COR-L47 (cell line): ENCODE results near the gene SEMA5A.

Experiments
- DNase-seq: peaks from one replicate; lab custom pipeline; 2025; lab: John Stamatoyannopoulos, UW

SEMA5A gene

GRCh38 chr5:9399094-9399493 is 146.8 kb downstream of the SEMA5A start:
- DNase-seq, result no peak

DNA sequence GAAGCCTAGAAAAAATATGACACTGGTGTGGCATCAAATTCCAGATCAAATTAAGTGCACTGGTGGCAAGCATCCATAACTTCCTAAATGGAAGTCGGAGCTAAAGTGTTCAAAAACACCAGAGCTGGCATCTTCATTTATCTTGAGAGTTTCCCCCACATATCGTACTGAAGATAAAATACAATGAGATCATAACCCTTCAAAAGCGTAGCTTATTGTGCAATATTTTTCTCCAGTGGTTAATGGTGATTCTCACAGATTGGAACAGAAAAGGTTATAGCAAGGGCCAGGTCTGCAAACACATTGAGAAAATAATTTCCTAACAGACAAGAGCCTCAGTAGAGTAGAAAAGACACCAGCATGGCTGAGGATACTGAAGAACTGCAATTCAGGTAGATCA is 147.6 kb downstream of the SEMA5A start:
- no peak for DNase-seq

DNA sequence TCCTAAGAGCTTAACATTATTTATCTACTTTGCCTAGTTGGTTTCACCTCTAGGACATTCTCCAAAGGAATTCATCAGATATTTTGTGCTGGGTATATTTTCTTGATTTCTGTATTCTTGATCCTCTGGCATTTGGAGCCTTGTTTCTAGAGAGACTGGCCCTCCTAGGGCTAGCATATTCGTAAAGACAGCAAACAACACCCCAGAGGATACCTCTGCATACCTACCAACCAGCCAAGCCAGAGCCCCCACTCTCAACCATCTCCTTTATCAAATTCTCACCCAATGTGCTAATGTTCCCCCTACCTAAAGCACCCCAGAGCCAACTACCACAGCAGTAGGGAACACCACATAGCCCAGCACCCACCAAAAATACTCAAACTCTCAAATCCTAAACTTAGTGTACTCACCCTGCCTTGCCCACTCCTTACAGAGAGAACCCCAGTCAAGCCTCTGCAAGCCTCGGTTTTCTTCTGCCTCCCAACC is 149.5 kb downstream of the SEMA5A start:
- DNase-seq, result no peak

DNA sequence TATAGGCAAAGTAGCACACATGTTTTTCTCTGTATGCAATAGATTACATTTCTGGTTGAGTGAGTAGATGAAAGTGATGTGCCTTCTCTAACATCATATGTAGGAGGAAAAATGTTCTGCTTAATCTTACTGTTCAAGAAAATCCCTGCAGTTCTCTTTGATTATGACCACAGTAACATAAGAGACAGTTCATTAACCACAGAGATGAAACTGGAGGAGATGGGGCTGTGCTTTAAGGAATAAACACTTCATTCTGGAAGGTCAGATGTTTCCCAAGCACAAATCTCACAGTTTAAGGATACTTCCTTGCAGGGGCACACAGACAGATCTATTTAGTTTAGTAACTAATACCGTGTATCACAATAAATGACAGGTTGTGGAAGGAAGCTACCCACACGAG is 150.2 kb downstream of the SEMA5A start:
- no peak for DNase-seq

DNA sequence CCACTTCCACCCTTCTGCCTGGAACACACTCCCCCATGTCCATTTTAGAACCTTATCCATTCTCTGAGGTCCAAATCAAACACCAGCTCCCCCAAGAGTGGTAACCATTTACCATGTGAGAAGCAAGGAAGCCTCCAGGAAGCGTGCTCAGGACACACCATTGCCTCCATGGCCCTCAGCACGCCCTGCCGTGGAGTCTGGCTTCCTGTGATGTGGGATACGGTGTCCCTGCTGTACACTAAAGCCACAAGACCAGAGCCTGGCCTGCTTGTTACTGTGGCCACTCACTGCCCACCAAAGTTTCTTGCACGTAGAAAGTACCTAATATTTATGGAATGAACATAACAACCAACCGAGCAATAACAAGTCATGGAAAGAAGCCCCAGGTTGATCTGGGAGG is 151.7 kb downstream of the SEMA5A start:
- DNase-seq, result no peak

DNA sequence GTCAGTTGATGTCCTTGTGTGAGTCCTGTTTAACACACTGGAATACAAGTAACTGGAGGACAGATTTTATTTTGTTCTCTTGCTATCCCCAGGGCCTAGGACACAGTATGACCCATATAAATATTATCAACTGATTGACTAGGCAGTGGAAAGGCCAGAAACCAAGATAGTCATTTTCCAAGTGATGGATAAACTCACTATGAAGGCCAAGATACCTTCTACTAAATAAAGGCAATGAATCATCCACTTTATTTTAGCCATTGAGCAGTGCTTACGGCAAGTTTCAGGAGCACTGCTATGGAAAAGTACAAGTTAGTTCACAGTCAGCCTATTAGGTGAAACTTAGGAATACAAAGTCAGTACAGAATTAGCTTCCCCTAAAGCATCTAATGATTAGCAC is 153.2 kb downstream of the SEMA5A start:
- no peak for DNase-seq

DNA sequence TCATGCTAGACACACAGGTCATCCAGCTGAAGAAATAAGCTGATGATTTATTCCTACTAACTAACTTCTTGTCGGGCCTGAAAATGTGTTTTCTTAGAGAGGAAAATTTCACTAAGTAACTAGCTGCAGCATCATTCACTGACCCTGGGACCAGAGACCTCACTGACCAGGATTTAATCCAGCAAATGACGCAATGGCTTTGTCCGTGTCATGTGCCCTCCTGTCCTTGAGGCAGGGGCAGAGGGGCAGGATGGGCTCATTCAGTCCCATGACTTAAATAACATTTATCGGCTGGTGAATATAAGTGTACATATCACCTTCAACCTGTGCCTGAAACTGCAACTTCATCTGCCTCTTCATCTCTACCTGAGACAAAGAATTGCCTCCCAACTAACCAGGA is 154.8 kb downstream of the SEMA5A start:
- DNase-seq, result no peak

DNA sequence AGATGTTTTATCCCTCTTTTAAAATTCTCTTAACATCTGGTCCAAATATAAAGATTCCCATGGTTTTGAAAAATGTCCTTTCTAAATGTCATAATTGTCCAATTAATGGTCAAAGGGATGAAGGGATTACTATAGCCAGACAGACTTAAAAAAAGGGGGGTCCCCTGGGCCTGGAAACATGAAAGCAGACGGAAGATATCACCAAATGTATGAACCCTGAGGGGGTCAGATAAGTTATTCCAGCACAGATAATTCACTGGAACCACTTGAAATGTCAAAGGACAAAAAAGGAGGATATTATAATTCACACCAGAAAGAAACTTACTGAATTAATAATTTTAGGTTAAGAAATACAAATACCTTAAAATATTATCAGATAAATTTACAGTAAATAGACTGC is 155.8 kb downstream of the SEMA5A start:
- DNase-seq, result no peak

DNA sequence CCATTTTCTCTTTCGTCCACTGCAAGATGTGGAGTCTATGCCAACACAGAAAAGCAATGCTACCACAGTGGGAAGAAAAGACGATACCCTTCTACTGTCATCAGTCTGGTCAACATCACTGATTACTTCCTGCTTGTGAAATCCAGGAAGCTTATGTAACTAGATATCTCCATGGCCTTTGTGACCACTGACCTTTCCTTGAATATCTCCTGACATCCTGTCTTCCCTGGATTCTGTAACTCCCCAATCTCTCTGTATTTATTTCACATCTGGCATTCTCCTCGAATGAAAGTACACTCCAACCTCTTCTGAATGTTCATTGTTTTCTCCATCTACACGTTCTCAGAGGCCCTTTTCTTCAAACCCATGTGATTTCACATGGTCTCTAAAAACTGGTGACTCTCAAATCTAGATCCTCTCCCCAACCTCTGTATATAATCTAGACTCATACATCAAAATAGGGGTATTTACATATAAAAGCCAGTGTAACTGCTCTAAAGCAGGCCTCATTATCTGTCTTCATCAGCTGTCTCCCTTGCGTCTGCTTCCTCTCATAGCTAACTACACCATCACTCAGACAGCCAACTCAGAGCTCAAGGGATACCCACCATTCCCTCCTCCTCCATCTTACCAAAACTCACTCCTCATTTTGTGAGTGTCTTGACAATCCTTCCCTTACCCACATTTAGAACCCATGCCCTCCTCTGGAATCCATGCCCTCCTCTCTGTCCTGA is 156.8 kb downstream of the SEMA5A start:
- DNase-seq, result no peak

DNA sequence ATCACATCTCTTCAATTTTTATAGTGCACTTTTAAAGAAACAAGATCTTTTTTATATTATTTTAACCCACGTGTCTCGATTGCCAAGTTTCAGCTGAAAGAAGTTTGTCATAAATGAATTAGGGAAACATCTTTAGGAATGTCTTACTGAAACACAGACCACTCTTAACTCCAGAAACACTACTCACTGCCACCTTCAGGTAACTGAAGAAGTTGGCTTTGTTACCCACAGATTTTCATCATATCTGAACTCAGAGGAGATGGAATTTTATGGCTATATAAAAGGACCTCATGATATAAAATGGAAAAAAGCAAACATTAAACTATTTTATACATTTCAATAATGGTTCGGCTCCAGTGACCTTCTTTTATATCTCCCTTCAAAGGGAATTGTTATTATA is 158.0 kb downstream of the SEMA5A start:
- DNase-seq, result no peak

- DNase-seq, result no peak
These were observed 158.9 kb downstream of the SEMA5A start for GRCh38 chr5:9386945-9387344.

DNA sequence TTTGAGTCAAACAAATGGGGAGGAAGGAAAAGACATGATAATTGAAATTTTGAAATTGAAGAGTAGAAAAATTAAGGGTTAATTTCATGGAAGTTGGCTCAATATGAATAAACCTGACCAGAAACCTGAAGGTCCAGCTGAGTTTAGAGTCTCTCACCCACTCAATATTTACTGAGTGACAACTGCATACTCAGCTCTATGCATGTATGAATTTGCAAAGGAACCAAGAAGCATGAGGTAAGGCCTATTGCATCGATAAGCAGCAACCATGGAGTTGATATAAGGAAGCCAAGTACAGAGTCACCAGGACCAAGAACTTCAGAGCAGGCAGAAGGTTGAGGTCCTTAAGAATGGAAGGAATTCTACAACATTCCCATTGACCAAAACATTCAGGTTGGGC is 163.4 kb downstream of the SEMA5A start:
- no peak for DNase-seq

DNA sequence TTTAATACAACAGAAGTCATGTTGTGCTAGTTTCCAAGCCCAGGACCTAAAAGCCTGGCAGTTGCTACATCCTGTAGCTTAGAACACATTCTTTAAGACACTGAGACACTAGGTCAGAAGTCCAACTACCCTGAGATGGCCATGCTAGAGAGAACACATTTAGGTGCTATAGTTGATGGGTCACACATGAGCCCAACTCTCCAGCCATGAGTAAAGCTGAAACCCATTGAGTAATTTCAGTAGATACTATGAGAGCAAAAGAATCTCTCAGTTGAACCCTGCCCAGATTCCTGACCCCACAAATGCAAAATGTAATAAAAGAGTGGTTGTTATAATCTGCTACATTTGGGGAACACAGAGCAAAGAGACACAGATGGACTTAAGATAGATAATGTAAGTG is 164.4 kb downstream of the SEMA5A start:
- DNase-seq, result no peak

GRCh38 chr5:9380109-9380508 is 165.8 kb downstream of the SEMA5A start:
- no peak for DNase-seq

GRCh38 chr5:9376363-9377117 is 169.3 kb downstream of the SEMA5A start:
- DNase-seq, result no peak

DNA sequence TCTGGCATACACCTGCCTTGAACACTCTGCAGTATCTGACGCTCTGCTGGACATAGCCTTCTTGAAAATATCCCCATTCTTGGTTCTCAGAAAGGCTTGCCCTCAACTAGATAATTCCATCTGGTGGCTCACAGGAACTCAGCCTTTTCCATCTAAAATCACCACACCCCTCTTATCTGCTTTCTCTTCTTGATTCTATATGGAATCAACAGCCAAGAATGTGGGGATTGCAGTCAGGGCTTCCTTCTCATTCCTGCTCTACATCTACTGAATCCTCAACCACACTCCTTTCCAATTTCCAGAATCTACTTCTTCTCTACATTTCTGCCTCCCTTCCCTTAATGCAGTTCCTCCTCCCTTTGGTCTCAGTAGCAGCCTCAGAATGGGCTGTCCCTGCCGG is 170.1 kb downstream of the SEMA5A start:
- no peak for DNase-seq

DNA sequence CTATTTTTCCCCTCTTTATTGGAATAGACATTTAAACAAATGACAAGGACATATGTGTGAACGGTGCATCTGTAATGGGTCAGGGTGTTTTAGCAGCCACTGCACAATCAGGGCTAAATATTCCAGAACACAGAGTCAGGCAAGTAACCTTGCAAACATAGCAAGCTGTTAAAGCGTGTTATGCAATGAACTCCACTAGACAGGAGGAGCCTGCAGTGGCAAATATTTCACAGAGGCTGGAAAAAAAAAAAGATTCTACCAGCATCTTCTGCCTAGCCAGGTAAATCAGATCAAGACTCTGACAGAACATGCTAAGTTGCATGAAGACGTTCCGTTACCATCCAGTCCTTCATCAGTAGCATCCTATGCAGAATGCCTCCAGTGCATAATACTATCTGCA is 171.8 kb downstream of the SEMA5A start:
- DNase-seq, result no peak

DNA sequence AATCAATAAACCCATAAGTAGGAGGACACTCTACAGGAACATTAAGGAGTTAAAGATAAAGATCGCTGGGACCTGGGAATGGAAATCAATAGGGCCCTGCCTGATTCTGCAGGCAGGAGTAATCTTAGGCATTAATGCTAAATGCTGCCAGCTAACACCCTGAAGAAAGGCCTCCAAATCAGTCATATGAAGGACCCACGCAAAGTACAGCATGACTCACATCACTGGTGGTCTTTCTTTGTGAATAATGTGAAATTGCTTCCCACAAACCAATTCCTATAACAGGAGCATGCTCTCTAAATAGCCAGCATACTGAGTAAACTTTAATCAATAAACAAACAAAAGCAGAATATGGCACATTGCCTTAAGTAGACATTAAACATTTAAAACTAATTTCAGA is 172.3 kb downstream of the SEMA5A start:
- DNase-seq, result no peak

DNA sequence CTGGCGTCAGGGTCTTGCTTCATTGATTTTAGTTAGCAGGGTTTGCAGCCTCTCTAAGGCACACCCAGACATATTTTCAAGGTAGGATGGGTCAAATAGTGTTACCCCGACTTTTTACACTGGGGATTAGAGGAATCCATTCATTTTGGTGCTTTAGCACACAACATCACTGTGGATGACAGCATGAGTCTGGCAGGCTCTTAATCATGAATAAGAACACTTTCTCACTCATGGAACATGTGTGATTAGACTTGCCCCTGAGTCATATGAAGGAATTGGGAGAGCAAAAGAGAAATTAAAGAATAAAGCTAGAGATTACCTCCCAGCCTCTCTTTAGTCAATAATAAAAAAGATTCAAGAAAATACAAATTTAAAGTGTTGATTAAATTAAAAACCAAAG is 175.6 kb downstream of the SEMA5A start:
- no peak for DNase-seq

GRCh38 chr5:9365512-9365911 is 180.4 kb downstream of the SEMA5A start:
- no peak for DNase-seq

DNA sequence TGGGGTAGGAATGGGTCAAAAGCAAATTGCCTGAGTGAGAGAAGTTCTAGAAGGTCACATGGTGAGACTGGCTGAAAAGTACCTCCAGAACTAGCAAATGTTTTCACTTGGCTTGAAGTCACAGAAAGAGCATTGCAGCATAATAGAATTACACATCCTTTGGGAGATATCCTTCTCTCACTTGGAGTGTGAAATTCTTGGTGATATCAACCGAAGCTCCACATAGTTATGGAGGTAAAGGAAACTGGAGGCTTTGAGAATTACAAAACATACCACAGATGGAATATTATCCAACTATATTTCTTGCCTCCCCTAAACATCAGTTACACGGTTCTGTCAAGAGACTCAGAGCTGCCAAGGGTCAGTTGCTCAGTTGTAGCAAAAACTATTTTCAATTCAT is 182.4 kb downstream of the SEMA5A start:
- DNase-seq, result no peak

DNA sequence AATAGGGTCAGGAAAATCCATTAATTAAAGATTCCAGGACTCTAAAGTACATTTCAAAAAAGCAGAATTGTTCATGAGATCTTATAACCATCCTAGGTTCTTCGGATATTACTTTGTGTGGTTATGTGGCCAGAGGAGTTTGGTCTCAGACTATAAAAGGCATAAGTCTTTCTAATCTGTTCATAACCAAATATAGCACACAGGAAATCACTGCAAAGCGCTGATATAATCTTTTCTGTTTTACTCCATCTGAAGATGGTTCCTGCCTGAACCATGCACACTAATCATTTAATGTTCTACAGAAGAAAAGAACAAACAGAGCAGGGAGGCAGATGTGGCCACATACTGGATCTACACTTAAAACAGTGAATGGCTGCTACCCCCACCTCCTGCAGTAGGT is 182.8 kb downstream of the SEMA5A start:
- no peak for DNase-seq

- no peak for DNase-seq
These were observed 183.3 kb downstream of the SEMA5A start for GRCh38 chr5:9362600-9362999.

DNA sequence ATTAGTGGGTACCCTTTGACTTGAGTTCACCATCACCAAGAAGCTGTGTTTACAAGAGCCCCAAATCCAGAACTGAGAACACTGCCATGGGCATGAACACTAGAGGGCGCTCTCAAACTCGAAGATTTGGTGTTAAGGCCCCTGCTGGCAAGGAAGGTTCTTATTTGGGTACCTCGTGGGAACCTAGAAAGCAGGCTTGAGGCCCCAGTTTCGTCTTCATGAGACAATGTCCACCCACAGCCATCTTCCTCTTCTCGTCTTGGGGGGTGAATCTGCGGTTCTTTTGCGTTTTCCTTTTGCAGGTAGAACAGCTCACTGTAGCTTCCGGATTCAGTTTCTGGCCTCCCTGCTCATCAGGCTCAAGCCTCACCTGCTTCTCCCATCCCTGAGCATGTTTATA is 184.0 kb downstream of the SEMA5A start:
- DNase-seq, result peak; percentile 23
